H1 (cell line): ENCODE results near the gene BCKDHB. TPM values are rescaled to one million over a fixed set of nuclear protein-coding genes. Genes with fewer than 3 reads are reported as not detected.

ENCODE experiments used
- ATF2 ChIP-seq: IDR thresholded peaks from 2 replicates; pipeline ENCODE4 v1.6.1; 2012; ENCODE audit warnings: low read length, inconsistent platforms
- BACH1 ChIP-seq: IDR thresholded peaks from 2 replicates; pipeline ENCODE4 v1.6.1; 2012; ENCODE audit warnings: low read length, improper control_type of control experiment
- GABPA ChIP-seq: IDR thresholded peaks from 2 replicates; pipeline ENCODE4 v1.6.1; 2011; ENCODE audit warnings: mild to moderate bottlenecking, low read length, moderate library complexity, borderline replicate concordance; ENCODE audit not compliant: insufficient read depth
- polyA plus RNA-seq, 7 experiments: library from polyadenylated mRNA; depleted of rRNA in 3 of 7; stranded (reverse) in 5 of 7; unstranded in 2 of 7; fragments of >200 nt in 5 of 7; fragments of 200-250 nt in 2 of 7; gene quantifications; 1 replicate in 5 of 7; 2 replicates in 1 of 7; 4 replicates in 1 of 7; pipeline versions ENCODE4 v1.2.1 to v1.2.3, GENCODE V29; 2011 to 2013; ENCODE audit warnings: missing spikeins in 2 of 7, mixed read lengths in 2 of 7
- total RNA-seq: library from RNA; stranded (reverse); fragmentation: NEBNext Ultra II Directional; extraction: Animal tissue kit (Norgen Biotek cat#: 25700); gene quantifications from 2 replicates; pipeline ENCODE4 v1.2.1, GENCODE V29; 2021

The BCKDHB gene
- total and polyA plus RNA-seq, 2 of the 8 experiments (the other 6 are each of a cell fraction or from before 2014, with no cell fraction given) = 22.1 to 30.8 TPM

- TF ChIP-seq BACH1 (no peak), GABPA (no peak), ATF2 (no peak)
Observed at GRCh38 chr6:80348263-80348662, 241.8 kb downstream of the BCKDHB start (continued).
